Neural crest cell (in vitro differentiated cells): ENCODE measurements around the gene MGAT3. TPM values are rescaled to one million over a fixed set of nuclear protein-coding genes. Genes with fewer than 3 reads are reported as not detected.

Experiments
- DNase-seq: peaks from one replicate; pipeline ENCODE4 v3.0.0; 2021; ENCODE audit warnings: low read depth, mixed read lengths, low spot score
- H3K27ac Mint-ChIP-seq: one replicate; pipeline ENCODE4 v1.8.0; 2021; ENCODE audit warnings: mild to moderate bottlenecking, mixed read lengths; ENCODE audit not compliant: unreplicated experiment
- H3K27me3 Mint-ChIP-seq: 2 replicates; pipeline ENCODE4 v1.8.0; 2021; ENCODE audit warnings: low read depth, mild to moderate bottlenecking, mixed read lengths
- H3K36me3 Mint-ChIP-seq: 2 replicates; pipeline ENCODE4 v1.8.0; 2021; ENCODE audit warnings: low read depth, mild to moderate bottlenecking, mixed read lengths
- H3K4me1 Mint-ChIP-seq: 2 replicates; pipeline ENCODE4 v1.8.0; 2021; ENCODE audit warnings: mixed read lengths
- H3K4me3 Mint-ChIP-seq: one replicate; pipeline ENCODE4 v1.8.0; 2021; ENCODE audit warnings: mild to moderate bottlenecking, mixed read lengths
- H3K9me3 Mint-ChIP-seq: 2 replicates; pipeline ENCODE4 v1.8.0; 2021; ENCODE audit warnings: mixed read lengths
- total RNA-seq: library from RNA; stranded (reverse); gene quantifications from 2 replicates; pipeline ENCODE4 v1.2.1, GENCODE V29; 2021
- TF ChIP-seq, protein P1 (sequence below): fragments of 200-600 bp; sonication (generic); conservative IDR thresholded peaks from 2 replicates; pipeline ENCODE4 v1.5.0; 2021; ENCODE audit warnings: antibody characterized with exemption, mild to moderate bottlenecking

Gene MGAT3
- total RNA-seq, 1 donor from 2014 or later: 20.3 TPM

DNA sequence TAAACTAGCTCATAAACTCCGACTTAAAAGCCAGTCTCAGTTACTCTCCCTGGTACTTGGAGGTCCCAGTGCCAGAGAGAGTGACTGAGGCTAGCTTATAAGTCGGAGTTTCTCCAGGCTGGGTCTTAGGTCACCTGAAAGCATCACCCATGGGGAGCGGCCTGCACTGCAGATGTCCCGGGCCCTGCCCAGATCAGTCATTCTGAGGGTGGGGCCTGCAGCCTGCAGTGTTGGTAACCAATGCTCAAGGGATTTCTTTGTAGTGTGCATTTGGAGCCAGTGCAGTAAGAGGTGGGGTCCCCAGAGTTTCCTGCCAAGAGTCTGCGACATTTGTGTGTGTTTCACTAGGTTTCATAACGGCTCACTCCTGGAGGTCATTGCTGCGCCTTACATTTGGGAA lies 42.4 kb upstream of the MGAT3 start:
- TF ChIP-seq, protein P1, sequence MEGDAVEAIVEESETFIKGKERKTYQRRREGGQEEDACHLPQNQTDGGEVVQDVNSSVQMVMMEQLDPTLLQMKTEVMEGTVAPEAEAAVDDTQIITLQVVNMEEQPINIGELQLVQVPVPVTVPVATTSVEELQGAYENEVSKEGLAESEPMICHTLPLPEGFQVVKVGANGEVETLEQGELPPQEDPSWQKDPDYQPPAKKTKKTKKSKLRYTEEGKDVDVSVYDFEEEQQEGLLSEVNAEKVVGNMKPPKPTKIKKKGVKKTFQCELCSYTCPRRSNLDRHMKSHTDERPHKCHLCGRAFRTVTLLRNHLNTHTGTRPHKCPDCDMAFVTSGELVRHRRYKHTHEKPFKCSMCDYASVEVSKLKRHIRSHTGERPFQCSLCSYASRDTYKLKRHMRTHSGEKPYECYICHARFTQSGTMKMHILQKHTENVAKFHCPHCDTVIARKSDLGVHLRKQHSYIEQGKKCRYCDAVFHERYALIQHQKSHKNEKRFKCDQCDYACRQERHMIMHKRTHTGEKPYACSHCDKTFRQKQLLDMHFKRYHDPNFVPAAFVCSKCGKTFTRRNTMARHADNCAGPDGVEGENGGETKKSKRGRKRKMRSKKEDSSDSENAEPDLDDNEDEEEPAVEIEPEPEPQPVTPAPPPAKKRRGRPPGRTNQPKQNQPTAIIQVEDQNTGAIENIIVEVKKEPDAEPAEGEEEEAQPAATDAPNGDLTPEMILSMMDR: no peak
- DNase-seq: no peak
- Mint-ChIP-seq H3K4me3 (no peak overlapping the region), H3K27ac (peak overlapping the region; percentile 92), H3K4me1 (peaks cover 9% of the 10 kb centered on the region), H3K27me3 (no peaks in the 10 kb centered on the region), H3K9me3 (no peaks in the 10 kb centered on the region), H3K36me3 (peaks cover 4% of the 10 kb centered on the region)

GRCh38 chr22:39414886-39415285 lies 41.9 kb upstream of the MGAT3 start:
- Mint-ChIP-seq H3K36me3 (peaks cover 4% of the 10 kb centered on the region), H3K27me3 (no peaks in the 10 kb centered on the region), H3K27ac (no peak overlapping the region), H3K4me3 (no peak overlapping the region), H3K4me1 (peaks cover 4% of the 10 kb centered on the region), H3K9me3 (no peaks in the 10 kb centered on the region)
- no peak for DNase-seq
- TF ChIP-seq, protein P1: no peak

GRCh38 chr22:39415506-39415905 lies 41.3 kb upstream of the MGAT3 start:
- peaks cover 4% of the 10 kb centered on the region for H3K36me3 Mint-ChIP-seq
- no peaks in the 10 kb centered on the region for H3K9me3 Mint-ChIP-seq
- TF ChIP-seq, protein P1: no peak
- no peak overlapping the region for H3K4me3 Mint-ChIP-seq
- no peak for DNase-seq
- H3K4me1 Mint-ChIP-seq: peaks cover 3% of the 10 kb centered on the region
- H3K27ac Mint-ChIP-seq: no peak overlapping the region
- no peaks in the 10 kb centered on the region for H3K27me3 Mint-ChIP-seq

GRCh38 chr22:39416319-39416718 lies 40.5 kb upstream of the MGAT3 start:
- Mint-ChIP-seq H3K36me3 (peaks cover 4% of the 10 kb centered on the region), H3K27ac (no peak overlapping the region)

GRCh38 chr22:39417641-39418040 lies 39.2 kb upstream of the MGAT3 start:
- DNase-seq: no peak
- peaks cover 7% of the 10 kb centered on the region for H3K36me3 Mint-ChIP-seq
- no peak overlapping the region for H3K4me3 Mint-ChIP-seq

More at GRCh38 chr22:39416319-39416718, 40.5 kb upstream of the MGAT3 start:
- Mint-ChIP-seq H3K27me3 (no peaks in the 10 kb centered on the region), H3K4me1 (peaks cover 3% of the 10 kb centered on the region), H3K4me3 (no peak overlapping the region), H3K9me3 (no peaks in the 10 kb centered on the region)
- TF ChIP-seq, protein P1: no peak
- DNase-seq: no peak

More at GRCh38 chr22:39417641-39418040, 39.2 kb upstream of the MGAT3 start:
- TF ChIP-seq, protein P1: no peak
- Mint-ChIP-seq H3K27ac (no peak overlapping the region), H3K9me3 (no peaks in the 10 kb centered on the region), H3K27me3 (no peaks in the 10 kb centered on the region), H3K4me1 (peaks cover 3% of the 10 kb centered on the region)
